Measurements from ENCODE around the gene ALKBH5. TPM values are rescaled to one million over a fixed set of nuclear protein-coding genes. Genes with fewer than 3 reads are reported as not detected.
A peak's percentile ranks its signal among the peaks of the same experiment; 100 is the strongest.

ALKBH5 gene
- total and polyA plus RNA-seq, 9 of the 15 experiments (the other 6 are each of a cell fraction or from before 2014, with no cell fraction given): 11.4 to 70.0 (median 47.4) TPM

- TF ChIP-seq, protein P1, sequence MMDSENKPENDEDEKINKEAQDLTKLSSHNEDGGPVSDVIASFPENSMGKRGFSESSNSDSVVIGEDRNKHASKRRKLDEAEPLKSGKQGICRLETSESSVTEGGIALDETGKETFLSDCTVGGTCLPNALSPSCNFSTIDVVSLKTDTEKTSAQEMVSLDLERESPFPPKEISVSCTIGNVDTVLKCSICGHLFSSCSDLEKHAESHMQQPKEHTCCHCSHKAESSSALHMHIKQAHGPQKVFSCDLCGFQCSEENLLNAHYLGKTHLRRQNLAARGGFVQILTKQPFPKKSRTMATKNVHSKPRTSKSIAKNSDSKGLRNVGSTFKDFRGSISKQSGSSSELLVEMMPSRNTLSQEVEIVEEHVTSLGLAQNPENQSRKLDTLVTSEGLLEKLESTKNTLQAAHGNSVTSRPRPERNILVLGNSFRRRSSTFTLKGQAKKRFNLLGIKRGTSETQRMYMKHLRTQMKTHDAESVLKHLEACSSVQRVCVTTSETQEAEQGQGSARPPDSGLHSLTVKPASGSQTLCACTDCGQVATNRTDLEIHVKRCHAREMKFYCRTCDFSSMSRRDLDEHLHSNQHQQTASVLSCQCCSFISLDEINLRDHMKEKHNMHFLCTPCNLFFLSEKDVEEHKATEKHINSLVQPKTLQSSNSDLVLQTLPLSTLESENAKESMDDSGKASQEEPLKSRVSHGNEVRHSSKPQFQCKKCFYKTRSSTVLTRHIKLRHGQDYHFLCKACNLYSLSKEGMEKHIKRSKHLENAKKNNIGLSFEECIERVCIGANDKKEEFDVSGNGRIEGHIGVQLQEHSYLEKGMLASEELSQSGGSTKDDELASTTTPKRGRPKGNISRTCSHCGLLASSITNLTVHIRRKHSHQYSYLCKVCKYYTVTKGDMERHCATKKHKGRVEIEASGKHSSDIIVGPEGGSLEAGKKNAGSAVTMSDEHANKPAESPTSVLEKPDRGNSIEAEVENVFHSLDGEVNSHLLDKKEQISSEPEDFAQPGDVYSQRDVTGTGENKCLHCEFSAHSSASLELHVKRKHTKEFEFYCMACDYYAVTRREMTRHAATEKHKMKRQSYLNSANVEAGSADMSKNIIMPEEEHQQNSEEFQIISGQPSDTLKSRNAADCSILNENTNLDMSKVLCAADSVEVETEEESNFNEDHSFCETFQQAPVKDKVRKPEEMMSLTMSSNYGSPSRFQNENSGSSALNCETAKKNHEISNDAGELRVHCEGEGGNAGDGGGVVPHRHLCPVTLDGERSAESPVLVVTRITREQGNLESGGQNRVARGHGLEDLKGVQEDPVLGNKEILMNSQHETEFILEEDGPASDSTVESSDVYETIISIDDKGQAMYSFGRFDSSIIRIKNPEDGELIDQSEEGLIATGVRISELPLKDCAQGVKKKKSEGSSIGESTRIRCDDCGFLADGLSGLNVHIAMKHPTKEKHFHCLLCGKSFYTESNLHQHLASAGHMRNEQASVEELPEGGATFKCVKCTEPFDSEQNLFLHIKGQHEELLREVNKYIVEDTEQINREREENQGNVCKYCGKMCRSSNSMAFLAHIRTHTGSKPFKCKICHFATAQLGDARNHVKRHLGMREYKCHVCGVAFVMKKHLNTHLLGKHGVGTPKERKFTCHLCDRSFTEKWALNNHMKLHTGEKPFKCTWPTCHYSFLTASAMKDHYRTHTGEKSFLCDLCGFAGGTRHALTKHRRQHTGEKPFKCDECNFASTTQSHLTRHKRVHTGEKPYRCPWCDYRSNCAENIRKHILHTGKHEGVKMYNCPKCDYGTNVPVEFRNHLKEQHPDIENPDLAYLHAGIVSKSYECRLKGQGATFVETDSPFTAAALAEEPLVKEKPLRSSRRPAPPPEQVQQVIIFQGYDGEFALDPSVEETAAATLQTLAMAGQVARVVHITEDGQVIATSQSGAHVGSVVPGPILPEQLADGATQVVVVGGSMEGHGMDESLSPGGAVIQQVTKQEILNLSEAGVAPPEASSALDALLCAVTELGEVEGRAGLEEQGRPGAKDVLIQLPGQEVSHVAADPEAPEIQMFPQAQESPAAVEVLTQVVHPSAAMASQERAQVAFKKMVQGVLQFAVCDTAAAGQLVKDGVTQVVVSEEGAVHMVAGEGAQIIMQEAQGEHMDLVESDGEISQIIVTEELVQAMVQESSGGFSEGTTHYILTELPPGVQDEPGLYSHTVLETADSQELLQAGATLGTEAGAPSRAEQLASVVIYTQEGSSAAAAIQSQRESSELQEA (IDR thresholded peaks at IDR 0.05; ENCODE audit: low read depth): no peak
- TF ChIP-seq HDAC2 (IDR thresholded peaks at IDR 0.05) (no peak), SRF (CRISPR knock-in tag; IDR thresholded peaks at IDR 0.05) (no peak), ELF1 (tag; IDR thresholded peaks at IDR 0.05) (no peak), MIER1 (IDR thresholded peaks at IDR 0.05; ENCODE audit: low read depth) (no peak), POLR2AphosphoS2 (IDR thresholded peaks at IDR 0.05; ENCODE audit: low read length) (no peak), ZKSCAN1 (IDR thresholded peaks at IDR 0.05; ENCODE audit: low read depth, low read length) (no peak), NR3C1 (CRISPR knock-in tag; IDR thresholded peaks at IDR 0.05) (no peak), E2F6 (IDR thresholded peaks at IDR 0.05; ENCODE audit: borderline replicate concordance in 1 of 2, extremely low read depth in 1 of 2, insufficient read depth in 1 of 2, insufficient read length in 1 of 2, low read depth in 1 of 2, low read length in 1 of 2, poor library complexity in 1 of 2, severe bottlenecking in 1 of 2) (no peak), ZNF639 (CRISPR knock-in tag; conservative IDR thresholded peaks at IDR 0.05 in 1 of 2, IDR thresholded peaks at IDR 0.05 in 1 of 2) (no peak), PHF20 (IDR thresholded peaks at IDR 0.05; ENCODE audit: partially characterized antibody) (peak; percentile 15), PTRF (tag; IDR thresholded peaks at IDR 0.05) (no peak)
- TF ChIP-seq, protein P2, sequence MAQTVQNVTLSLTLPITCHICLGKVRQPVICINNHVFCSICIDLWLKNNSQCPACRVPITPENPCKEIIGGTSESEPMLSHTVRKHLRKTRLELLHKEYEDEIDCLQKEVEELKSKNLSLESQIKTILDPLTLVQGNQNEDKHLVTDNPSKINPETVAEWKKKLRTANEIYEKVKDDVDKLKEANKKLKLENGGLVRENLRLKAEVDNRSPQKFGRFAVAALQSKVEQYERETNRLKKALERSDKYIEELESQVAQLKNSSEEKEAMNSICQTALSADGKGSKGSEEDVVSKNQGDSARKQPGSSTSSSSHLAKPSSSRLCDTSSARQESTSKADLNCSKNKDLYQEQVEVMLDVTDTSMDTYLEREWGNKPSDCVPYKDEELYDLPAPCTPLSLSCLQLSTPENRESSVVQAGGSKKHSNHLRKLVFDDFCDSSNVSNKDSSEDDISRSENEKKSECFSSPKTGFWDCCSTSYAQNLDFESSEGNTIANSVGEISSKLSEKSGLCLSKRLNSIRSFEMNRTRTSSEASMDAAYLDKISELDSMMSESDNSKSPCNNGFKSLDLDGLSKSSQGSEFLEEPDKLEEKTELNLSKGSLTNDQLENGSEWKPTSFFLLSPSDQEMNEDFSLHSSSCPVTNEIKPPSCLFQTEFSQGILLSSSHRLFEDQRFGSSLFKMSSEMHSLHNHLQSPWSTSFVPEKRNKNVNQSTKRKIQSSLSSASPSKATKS (CRISPR knock-in tag; IDR thresholded peaks at IDR 0.05): no peak
Observed at GRCh38 chr17:18182110-18182977, 1.3 kb upstream of the ALKBH5 start (continued).
